H1 (cell line): ENCODE data around the gene PLEKHG3. TPM values are rescaled to one million over a fixed set of nuclear protein-coding genes. Genes with fewer than 3 reads are reported as not detected.

ENCODE experiments used
- CTCF ChIA-PET: fragments of 300-600 bp; sonication (Branson Sonifier 250); formaldehyde crosslinking; loops from one replicate; lab custom pipeline; 2021; ENCODE audit not compliant: partially characterized antibody; lab: Charles Lee
- POLR2A ChIA-PET: fragments of 300-600 bp; sonication (Branson Sonifier 250); formaldehyde crosslinking; loops from one replicate; lab custom pipeline; 2021; ENCODE audit warnings: inconsistent platforms; ENCODE audit not compliant: partially characterized antibody; lab: Charles Lee
- DNase-seq, 2 experiments: peaks; one replicate each; pipeline versions ENCODE4 v3.0.0 to v3.0.0-alpha.2; 2010 to 2022; ENCODE audit warnings: low spot score in 2 of 2, low read depth in 1 of 2, mixed read lengths in 1 of 2
- FAIRE-seq: peaks from 2 replicates; lab custom pipeline; 2011; peaks lifted over from hg19 to GRCh38; lab: Jason Lieb, UNC
- H2AFZ ChIP-seq: 2 replicates; pipeline ENCODE4 v1.8.1; 2012; ENCODE audit warnings: low read length, inconsistent platforms
- H2AK5ac ChIP-seq: 2 replicates; pipeline ENCODE4 v1.6.1; 2013; ENCODE audit warnings: low read depth, low read length
- H2BK120ac ChIP-seq: replicated peaks from 2 replicates; pipeline ENCODE3; 2013; ENCODE audit warnings: low read depth, low read length, inconsistent platforms
- H2BK12ac ChIP-seq: 2 replicates; pipeline ENCODE4 v1.6.1; 2013; ENCODE audit warnings: low read depth, low read length
- H2BK15ac ChIP-seq: 2 replicates; pipeline ENCODE4 v1.6.1; 2013; ENCODE audit warnings: low read length
- H2BK20ac ChIP-seq: 2 replicates; pipeline ENCODE4 v1.6.1; 2013; ENCODE audit warnings: low read length
- H2BK5ac ChIP-seq: 2 replicates; pipeline ENCODE4 v1.6.1; 2013; ENCODE audit warnings: low read depth, low read length
- H3K14ac ChIP-seq: 2 replicates; pipeline ENCODE4 v1.6.1; 2013; ENCODE audit warnings: inconsistent platforms; ENCODE audit not compliant: insufficient read length
- H3K18ac ChIP-seq: 2 replicates; pipeline ENCODE4 v1.6.1; 2013; ENCODE audit warnings: low read length; ENCODE audit errors: extremely low read depth
- H3K23ac ChIP-seq: 2 replicates; pipeline ENCODE4 v1.6.1; 2013; ENCODE audit warnings: inconsistent platforms; ENCODE audit not compliant: insufficient read length
- H3K23me2 ChIP-seq: 2 replicates; pipeline ENCODE4 v1.6.1; 2013; ENCODE audit warnings: low read depth, low read length
- H3K27ac ChIP-seq: 2 replicates; pipeline ENCODE4 v1.6.1; 2011; ENCODE audit warnings: low read depth, low read length, inconsistent platforms
- H3K27me3 ChIP-seq, 4 experiments: replicated peaks in 1 of 4; 1 replicate in 1 of 4; 2 replicates in 3 of 4; pipeline versions ENCODE4 v1.6.1 to v1.8.1; 2011 to 2013; ENCODE audit warnings: low read length in 3 of 4, mild to moderate bottlenecking in 3 of 4, inconsistent platforms in 2 of 4, mixed read lengths in 2 of 4, moderate library complexity in 1 of 4; ENCODE audit not compliant: control insufficient read depth in 3 of 4, insufficient read depth in 3 of 4; ENCODE audit errors: extremely low read depth in 1 of 4
- H3K36me3 ChIP-seq, 4 experiments: 2 replicates each; pipeline versions ENCODE4 v1.6.1 to v1.8.1; 2011 to 2013; ENCODE audit warnings: mild to moderate bottlenecking in 4 of 4, low read length in 3 of 4, moderate library complexity in 2 of 4, control low read depth in 1 of 4, inconsistent platforms in 1 of 4; ENCODE audit not compliant: insufficient read depth in 4 of 4, control insufficient read depth in 2 of 4
- H3K4ac ChIP-seq: replicated peaks from 2 replicates; pipeline ENCODE3; 2013; ENCODE audit warnings: low read length, low read depth, mixed read lengths, inconsistent platforms; ENCODE audit not compliant: insufficient read length
- H3K4me1 ChIP-seq, 4 experiments: replicated peaks in 1 of 4; 1 replicate in 1 of 4; 2 replicates in 3 of 4; pipeline versions ENCODE4 v1.6.1 to v1.8.1; 2011 to 2013; ENCODE audit warnings: low read length in 3 of 4, inconsistent platforms in 2 of 4, mixed read lengths in 1 of 4; ENCODE audit not compliant: insufficient read depth in 4 of 4, control insufficient read depth in 3 of 4
- H3K4me2 ChIP-seq, 2 experiments: 2 replicates each; pipeline versions ENCODE4 v1.6.1 to v1.8.1; 2011 to 2013; ENCODE audit warnings: low read depth in 2 of 2, low read length in 2 of 2, control low read depth in 1 of 2, inconsistent platforms in 1 of 2, mild to moderate bottlenecking in 1 of 2; ENCODE audit not compliant: insufficient read depth in 1 of 2
- H3K4me3 ChIP-seq, 4 experiments: fragments of 200-600, 300-600 bp in 1 of 4; sonication (generic), shearing (Covaris generic), sonication (Bioruptor Twin) in 1 of 4; 2 replicates each; pipeline versions ENCODE4 v1.5.1 to v1.8.1; 2011 to 2016; ENCODE audit warnings: low read length in 4 of 4, low read depth in 3 of 4, control low read depth in 2 of 4, inconsistent platforms in 2 of 4, mild to moderate bottlenecking in 2 of 4, mixed read lengths in 1 of 4, moderate library complexity in 1 of 4; ENCODE audit not compliant: insufficient read depth in 2 of 4; ENCODE audit errors: extremely low read depth in 1 of 4
- H3K56ac ChIP-seq: replicated peaks from 2 replicates; pipeline ENCODE3; 2013; ENCODE audit warnings: low read depth, mild to moderate bottlenecking, mixed read lengths, low read length, inconsistent platforms; ENCODE audit not compliant: insufficient read length
- H3K79me1 ChIP-seq: 2 replicates; pipeline ENCODE4 v1.6.1; 2013; ENCODE audit warnings: low read depth, low read length, control low read depth
- H3K79me2 ChIP-seq, 2 experiments: 2 replicates each; pipeline versions ENCODE4 v1.6.1 to v1.8.1; 2012 to 2013; ENCODE audit warnings: low read length in 2 of 2, mild to moderate bottlenecking in 2 of 2, inconsistent platforms in 1 of 2; ENCODE audit not compliant: insufficient read depth in 2 of 2, control insufficient read depth in 1 of 2
- H3K9ac ChIP-seq, 4 experiments: replicated peaks in 1 of 4; 1 replicate in 1 of 4; 2 replicates in 3 of 4; pipeline versions ENCODE4 v1.6.1 to v1.8.1; 2011 to 2013; ENCODE audit warnings: low read depth in 3 of 4, low read length in 3 of 4, control low read depth in 2 of 4, mild to moderate bottlenecking in 2 of 4, moderate library complexity in 2 of 4, inconsistent platforms in 1 of 4; ENCODE audit errors: extremely low read depth in 1 of 4
- H3K9me3 ChIP-seq, 2 experiments: 2 replicates each; pipeline versions ENCODE4 v1.6.1 to v1.8.1; 2012 to 2013; ENCODE audit warnings: mild to moderate bottlenecking in 2 of 2, moderate library complexity in 2 of 2, control low read depth in 1 of 2, inconsistent platforms in 1 of 2, low read depth in 1 of 2, low read length in 1 of 2, mixed read lengths in 1 of 2; ENCODE audit not compliant: insufficient read depth in 2 of 2
- H4K20me1 ChIP-seq, 2 experiments: replicated peaks in 1 of 2; 2 replicates each; pipeline versions ENCODE3 to v1.8.1; 2011 to 2013; ENCODE audit warnings: inconsistent platforms in 2 of 2, low read length in 2 of 2, mild to moderate bottlenecking in 1 of 2; ENCODE audit not compliant: insufficient read depth in 2 of 2, control insufficient read depth in 1 of 2
- H4K5ac ChIP-seq: 2 replicates; pipeline ENCODE4 v1.6.1; 2013; ENCODE audit warnings: low read length, low read depth, mixed read lengths, inconsistent platforms; ENCODE audit not compliant: insufficient read length
- H4K8ac ChIP-seq: 2 replicates; pipeline ENCODE4 v1.8.0; 2013; ENCODE audit warnings: mild to moderate bottlenecking, moderate library complexity, low read length, inconsistent platforms; ENCODE audit not compliant: insufficient read depth; ENCODE audit errors: extremely low read depth
- H4K91ac ChIP-seq: replicated peaks from 2 replicates; pipeline ENCODE3; 2013; ENCODE audit warnings: low read length, mixed read lengths, inconsistent platforms; ENCODE audit not compliant: insufficient read length
- ASH2L ChIP-seq: fragments of 200-600, 300-600 bp; sonication (generic); IDR thresholded peaks from one replicate; pipeline ENCODE4 v1.7.1; 2017; ENCODE audit warnings: low read length
- RAD21 ChIP-seq, 2 experiments: IDR thresholded peaks in 1 of 2; conservative IDR thresholded peaks in 1 of 2; 2 replicates each; pipeline ENCODE4 v1.6.1; 2011; ENCODE audit warnings: low read depth in 2 of 2, low read length in 2 of 2, improper control_type of control experiment in 1 of 2, inconsistent platforms in 1 of 2, mild to moderate bottlenecking in 1 of 2, moderate library complexity in 1 of 2
- WGBS, 2 experiments: shearing (Covaris generic) in 1 of 2; methylation state at CpG; one replicate each; pipeline versions ENCODE4 v1.1.6 to v1.1.7; 2013 to 2015; ENCODE audit warnings: low lambda C conversion rate in 2 of 2, mixed read lengths in 2 of 2, inconsistent platforms in 1 of 2, low coverage in 1 of 2, missing lambda C conversion rate in 1 of 2; ENCODE audit not compliant: insufficient replicate concordance in 2 of 2, insufficient coverage in 1 of 2, insufficient read length in 1 of 2; ENCODE audit errors: extremely low coverage in 1 of 2, missing lambda C conversion rate in 1 of 2; 5-methylcytosine and 5-hydroxymethylcytosine counted together
- polyA plus RNA-seq, 7 experiments: library from polyadenylated mRNA; depleted of rRNA in 3 of 7; stranded (reverse) in 5 of 7; unstranded in 2 of 7; fragments of >200 nt in 5 of 7; fragments of 200-250 nt in 2 of 7; gene quantifications; 1 replicate in 5 of 7; 2 replicates in 1 of 7; 4 replicates in 1 of 7; pipeline versions ENCODE4 v1.2.1 to v1.2.3, GENCODE V29; 2011 to 2013; ENCODE audit warnings: missing spikeins in 2 of 7, mixed read lengths in 2 of 7
- total RNA-seq: library from RNA; stranded (reverse); fragmentation: NEBNext Ultra II Directional; extraction: Animal tissue kit (Norgen Biotek cat#: 25700); gene quantifications from 2 replicates; pipeline ENCODE4 v1.2.1, GENCODE V29; 2021
- TF ChIP-seq, protein P1 (sequence below), 3 experiments: IDR thresholded peaks; 1 replicate in 2 of 3; 2 replicates in 1 of 3; pipeline versions ENCODE4 v1.5.1 to v1.6.1; 2011; ENCODE audit warnings: low read length in 3 of 3, mild to moderate bottlenecking in 3 of 3, inconsistent platforms in 2 of 3, low read depth in 1 of 3, moderate library complexity in 1 of 3; ENCODE audit not compliant: insufficient read depth in 1 of 3; ENCODE audit errors: control extremely low read depth in 1 of 3

PLEKHG3 gene
- total and polyA plus RNA-seq, 2 of the 8 experiments (the other 6 are each of a cell fraction or from before 2014, with no cell fraction given): 43.4 to 90.6 TPM

DNA sequence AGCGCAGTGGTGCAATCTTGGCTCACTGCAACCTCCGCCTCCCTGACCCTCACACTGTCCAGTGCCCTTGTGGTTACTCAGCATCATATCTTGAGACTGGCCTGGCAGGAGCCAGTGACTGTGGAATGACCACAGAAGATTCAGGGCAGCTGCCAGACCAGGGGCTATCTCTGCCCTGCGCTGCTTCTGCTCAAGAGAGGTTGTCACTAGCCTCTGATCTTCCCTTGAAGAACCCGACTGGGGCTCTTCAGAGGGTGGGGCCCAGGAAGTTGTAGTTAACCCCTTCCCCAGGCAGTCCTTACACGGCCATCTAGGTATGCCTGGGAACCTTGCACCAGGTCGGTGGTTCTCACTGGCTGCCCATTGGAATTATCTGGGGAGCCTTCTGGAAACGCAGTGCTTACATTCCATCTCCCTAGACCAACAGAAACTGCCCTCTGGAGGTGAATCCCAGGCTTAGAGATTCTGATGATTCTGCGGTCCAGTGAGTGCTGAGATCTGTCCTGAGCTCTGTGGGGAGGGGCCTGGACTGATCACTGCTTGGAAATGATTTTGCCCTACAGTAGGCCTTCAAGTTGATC lies 41.4 kb downstream of the PLEKHG3 start:
- no peak overlapping the region for H2BK20ac ChIP-seq
- no peaks in the 10 kb centered on the region for H3K27me3 ChIP-seq
- H3K23ac ChIP-seq: no peak overlapping the region
- H2BK5ac ChIP-seq: no peak overlapping the region
- H2AFZ ChIP-seq: no peak overlapping the region
- no peak overlapping the region for H2AK5ac ChIP-seq
- WGBS, 2 experiments: 88% methylated on average over 8 of the region's 8 CpGs; no CpG with 5 or more reads in 1 of the 2 experiments
- TF ChIP-seq RAD21 (IDR thresholded peaks at IDR 0.05 in 1 of 2, conservative IDR thresholded peaks at IDR 0.05 in 1 of 2; ENCODE audit: low read depth in 2 of 2, low read length in 2 of 2) (peak; percentile 32 to 49; a peak in 2 of 4 replicates), ASH2L (no peak)
- TF ChIP-seq, protein P1, sequence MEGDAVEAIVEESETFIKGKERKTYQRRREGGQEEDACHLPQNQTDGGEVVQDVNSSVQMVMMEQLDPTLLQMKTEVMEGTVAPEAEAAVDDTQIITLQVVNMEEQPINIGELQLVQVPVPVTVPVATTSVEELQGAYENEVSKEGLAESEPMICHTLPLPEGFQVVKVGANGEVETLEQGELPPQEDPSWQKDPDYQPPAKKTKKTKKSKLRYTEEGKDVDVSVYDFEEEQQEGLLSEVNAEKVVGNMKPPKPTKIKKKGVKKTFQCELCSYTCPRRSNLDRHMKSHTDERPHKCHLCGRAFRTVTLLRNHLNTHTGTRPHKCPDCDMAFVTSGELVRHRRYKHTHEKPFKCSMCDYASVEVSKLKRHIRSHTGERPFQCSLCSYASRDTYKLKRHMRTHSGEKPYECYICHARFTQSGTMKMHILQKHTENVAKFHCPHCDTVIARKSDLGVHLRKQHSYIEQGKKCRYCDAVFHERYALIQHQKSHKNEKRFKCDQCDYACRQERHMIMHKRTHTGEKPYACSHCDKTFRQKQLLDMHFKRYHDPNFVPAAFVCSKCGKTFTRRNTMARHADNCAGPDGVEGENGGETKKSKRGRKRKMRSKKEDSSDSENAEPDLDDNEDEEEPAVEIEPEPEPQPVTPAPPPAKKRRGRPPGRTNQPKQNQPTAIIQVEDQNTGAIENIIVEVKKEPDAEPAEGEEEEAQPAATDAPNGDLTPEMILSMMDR (IDR thresholded peaks at IDR 0.05; ENCODE audit: control extremely low read depth in 1 of 3, insufficient read depth in 1 of 3, low read depth in 1 of 3, low read length in 3 of 3): peak in 1 of 3 experiments; percentile 25; a peak in 1 of 4 replicates
- no peaks in the 10 kb centered on the region for H3K4me1 ChIP-seq
- no peak overlapping the region for H4K91ac ChIP-seq
- H3K4me3 ChIP-seq: no peak overlapping the region
- DNase-seq (no peak), FAIRE-seq (no peak)
- no peak overlapping the region for H3K9ac ChIP-seq
- H3K9me3 ChIP-seq: no peaks in the 10 kb centered on the region
- no peaks in the 10 kb centered on the region; the same call in 1 of the 2 replicates for H3K79me1 ChIP-seq
- H2BK120ac ChIP-seq: no peak overlapping the region
- H3K4ac ChIP-seq: no peak overlapping the region
- CTCF ChIA-PET: interaction anchor here (0.7 to 2.9 kb wide), 17 partner anchors 9 to 76 kb away, joined by 3 to 17 read pairs (median 5); no protein-coding TSS in a partner anchor
- no peak overlapping the region for H2BK12ac ChIP-seq
- H4K8ac ChIP-seq: no peak overlapping the region
- H3K18ac ChIP-seq: no peak overlapping the region
- H3K4me2 ChIP-seq: no peak overlapping the region
- no peaks in the 10 kb centered on the region for H3K23me2 ChIP-seq
- no peak overlapping the region for H3K14ac ChIP-seq
- POLR2A ChIA-PET: interaction anchor here (0.6 to 2.5 kb wide), 7 partner anchors 9 to 169 kb away, joined by 3 to 7 read pairs (median 3); partner anchors contain the start of gene CHURC1
- no peak overlapping the region for H3K56ac ChIP-seq
- H4K5ac ChIP-seq: no peak overlapping the region
- H3K27ac ChIP-seq: no peak overlapping the region
- peaks cover 25 to 69% (median 49%) of the 10 kb centered on the region in 4 experiments for H3K36me3 ChIP-seq
- H2BK15ac ChIP-seq: no peak overlapping the region
- no peaks in the 10 kb centered on the region for H3K79me2 ChIP-seq
- H4K20me1 ChIP-seq: peaks cover 8 to 9% of the 10 kb centered on the region in 2 experiments
